T follicular helper cell (primary cell): ENCODE data around the gene ABCC5.
"Not testable (repeated sequence)": the region's sequence is repeated elsewhere in the genome, so short reads cannot be mapped to it uniquely, and the experiment has no call there.

Experiments used
- DNase-seq: peaks from one replicate; pipeline ENCODE4 v3.0.0-alpha.2; 2020; ENCODE audit warnings: low read depth

ABCC5 gene

GRCh38 chr3:184016169-184016570 lies 1.5 kb downstream of the ABCC5 start:
- no peak for DNase-seq

GRCh38 chr3:184015381-184016019 lies 2.2 kb downstream of the ABCC5 start:
- DNase-seq, result no peak

- no peak for DNase-seq
Observed at GRCh38 chr3:184011937-184012889, 5.5 kb downstream of the ABCC5 start.

- DNase-seq, result no peak
Observed at GRCh38 chr3:184011230-184011876, 6.3 kb downstream of the ABCC5 start.

GRCh38 chr3:184008161-184008560 lies 9.5 kb downstream of the ABCC5 start:
- no peak for DNase-seq

- DNase-seq, result not testable (repeated sequence)
Observed at GRCh38 chr3:184007143-184007813, 10.4 kb downstream of the ABCC5 start.

- DNase-seq, result no peak
Observed at GRCh38 chr3:184005941-184006507, 11.7 kb downstream of the ABCC5 start.

- DNase-seq, result no peak
Observed at GRCh38 chr3:184004476-184004875, 13.2 kb downstream of the ABCC5 start.

- DNase-seq, result no peak
Observed at GRCh38 chr3:184003187-184003967, 14.3 kb downstream of the ABCC5 start.

GRCh38 chr3:184002469-184002868 lies 15.2 kb downstream of the ABCC5 start:
- no peak for DNase-seq

- DNase-seq, result no peak
Observed at GRCh38 chr3:184001761-184002160, 15.9 kb downstream of the ABCC5 start.

GRCh38 chr3:183991403-183991802 lies 26.3 kb downstream of the ABCC5 start:
- DNase-seq, result no peak

- no peak for DNase-seq
Observed at GRCh38 chr3:183988216-183988790, 29.4 kb downstream of the ABCC5 start.

GRCh38 chr3:183987000-183987600 lies 30.6 kb downstream of the ABCC5 start:
- no peak for DNase-seq

GRCh38 chr3:183984749-183985729 lies 32.6 kb downstream of the ABCC5 start:
- no peak for DNase-seq

GRCh38 chr3:183984127-183984740 lies 33.5 kb downstream of the ABCC5 start:
- no peak for DNase-seq

- no peak for DNase-seq
Observed at GRCh38 chr3:183981990-183982644, 35.6 kb downstream of the ABCC5 start.

GRCh38 chr3:183980403-183980802 lies 37.3 kb downstream of the ABCC5 start:
- DNase-seq, result no peak
